HepG2 (cell line): ENCODE measurements around the gene GRIK1. TPM values are rescaled to one million over a fixed set of nuclear protein-coding genes. Genes with fewer than 3 reads are reported as not detected.

Experiments
- ATAC-seq: fragments of 200-7000 bp; cut with Tn5 transposase; 3 replicates; pipeline ENCODE4 v1.9.1; 2020; ENCODE audit warnings: mild to moderate bottlenecking, moderate library complexity
- BruUV-seq: library from RNA; stranded (reverse); fragments of 400-500 nt; replicated peaks from 2 replicates; lab custom pipeline; 2021; lab: Mats Ljungman, UMichigan
- CTCF ChIA-PET: fragments of 300-600 bp; formaldehyde crosslinking; extraction: SDS; loops from one replicate; lab custom pipeline; 2021; ENCODE audit warnings: low total read pairs, inconsistent platforms, low intra/inter-chr PET ratio; lab: Yijun Ruan, JAX
- POLR2A ChIA-PET: fragments of 350-600 bp; sonication (Branson Sonifier 250); formaldehyde crosslinking; loops from one replicate; lab custom pipeline; 2020; ENCODE audit warnings: antibody characterized with exemption, inconsistent platforms; lab: Yijun Ruan, JAX
- DNase-seq: peaks from one replicate; pipeline ENCODE4 v3.0.0-alpha.2; 2015; ENCODE audit warnings: low spot score
- FAIRE-seq: peaks from 3 replicates; lab custom pipeline; 2011; peaks lifted over from hg19 to GRCh38; lab: Jason Lieb, UNC
- H2AFZ ChIP-seq: one replicate; pipeline ENCODE4 v1.6.1; 2011; ENCODE audit warnings: low read length, inconsistent platforms
- H3K27ac ChIP-seq: fragments of 300-600 bp; 3 replicates; pipeline ENCODE4 v1.8.0; 2011; ENCODE audit warnings: mixed run types, mild to moderate bottlenecking, mixed read lengths, low read length, inconsistent platforms; ENCODE audit not compliant: insufficient read depth; ENCODE audit errors: extremely low read length
- H3K27me3 ChIP-seq, 2 experiments: fragments of 200-600 bp in 1 of 2; 2 replicates in 1 of 2; 3 replicates in 1 of 2; pipeline versions ENCODE4 v1.6.0 to v1.8.0; 2011; ENCODE audit warnings: low read length in 2 of 2, mild to moderate bottlenecking in 2 of 2, moderate library complexity in 2 of 2, inconsistent platforms in 1 of 2; ENCODE audit not compliant: insufficient read depth in 2 of 2, control insufficient read depth in 1 of 2
- H3K36me3 ChIP-seq, 2 experiments: fragments of 200-600 bp in 1 of 2; replicated peaks in 1 of 2; 2 replicates in 1 of 2; 3 replicates in 1 of 2; pipeline versions ENCODE4 v1.5.1 to v1.8.0; 2011; ENCODE audit warnings: low read length in 2 of 2, inconsistent platforms in 1 of 2; ENCODE audit not compliant: insufficient read depth in 2 of 2, control insufficient read depth in 1 of 2
- H3K4me1 ChIP-seq: 2 replicates; pipeline ENCODE4 v1.5.1; 2012; ENCODE audit warnings: low read length, inconsistent platforms; ENCODE audit not compliant: insufficient read depth
- H3K4me2 ChIP-seq: 2 replicates; pipeline ENCODE4 v1.6.0; 2011; ENCODE audit warnings: low read depth, low read length, inconsistent platforms
- H3K4me3 ChIP-seq, 3 experiments: fragments of 200-600 bp in 1 of 3; sonication (generic), shearing (Covaris generic) in 1 of 3; replicated peaks in 1 of 3; 2 replicates each; pipeline ENCODE4 v1.5.1; 2011 to 2016; ENCODE audit warnings: low read length in 3 of 3, inconsistent platforms in 2 of 3, low read depth in 2 of 3, mild to moderate bottlenecking in 2 of 3, control low read depth in 1 of 3, mixed read lengths in 1 of 3; ENCODE audit not compliant: insufficient read depth in 1 of 3
- H3K79me2 ChIP-seq: one replicate; pipeline ENCODE4 v1.6.1; 2011; ENCODE audit warnings: low read length, inconsistent platforms; ENCODE audit not compliant: insufficient read depth
- H3K9ac ChIP-seq: 2 replicates; pipeline ENCODE4 v1.6.0; 2011; ENCODE audit warnings: mild to moderate bottlenecking, low read depth, low read length, inconsistent platforms; ENCODE audit not compliant: insufficient read depth
- H3K9me3 ChIP-seq: 2 replicates; pipeline ENCODE4 v1.5.1; 2012; ENCODE audit warnings: mild to moderate bottlenecking, low read length
- H4K20me1 ChIP-seq: 2 replicates; pipeline ENCODE4 v1.6.0; 2011; ENCODE audit warnings: inconsistent platforms, mild to moderate bottlenecking, low read length, moderate library complexity; ENCODE audit not compliant: insufficient read depth
- CBFB ChIP-seq: sonication (generic); formaldehyde crosslinking; IDR thresholded peaks from 2 replicates; pipeline ENCODE4 v1.4.0; 2020; ENCODE audit warnings: missing genetic modification reagents
- CSRNP2 ChIP-seq: sonication (generic); formaldehyde crosslinking; conservative IDR thresholded peaks from 2 replicates; pipeline ENCODE4 v1.8.0; 2022; ENCODE audit warnings: low read depth, missing genetic modification reagents
- DMAP1 ChIP-seq: IDR thresholded peaks from 2 replicates; pipeline ENCODE4 v1.6.1; 2016
- HIVEP1 ChIP-seq: sonication (generic); formaldehyde crosslinking; IDR thresholded peaks from 2 replicates; pipeline ENCODE4 v1.4.0; 2020; ENCODE audit warnings: mild to moderate bottlenecking, missing genetic modification reagents
- HOXD1 ChIP-seq: sonication (generic); formaldehyde crosslinking; IDR thresholded peaks from 2 replicates; pipeline ENCODE4 v1.5.0; 2020; ENCODE audit warnings: missing genetic modification reagents
- MIXL1 ChIP-seq: IDR thresholded peaks from 2 replicates; pipeline ENCODE4 v1.6.1; 2016
- MZF1 ChIP-seq: sonication (generic); formaldehyde crosslinking; IDR thresholded peaks from 2 replicates; pipeline ENCODE4 v1.8.1; 2023; ENCODE audit warnings: mild to moderate bottlenecking, missing genetic modification reagents, borderline replicate concordance
- NFKBIZ ChIP-seq: IDR thresholded peaks from 2 replicates; pipeline ENCODE4 v1.6.1; 2018; ENCODE audit warnings: missing genetic modification reagents, missing compliant biosample characterization
- SMARCE1 ChIP-seq: fragments of 450-650 bp; IDR thresholded peaks from 2 replicates; pipeline ENCODE4 v1.6.1; 2017; ENCODE audit warnings: borderline replicate concordance
- SMC3 ChIP-seq: IDR thresholded peaks from 2 replicates; pipeline ENCODE4 v1.6.1; 2011; ENCODE audit warnings: low read length, improper control_type of control experiment
- ZNF124 ChIP-seq: sonication (generic); formaldehyde crosslinking; IDR thresholded peaks from 2 replicates; pipeline ENCODE4 v1.4.0; 2020; ENCODE audit warnings: missing genetic modification reagents
- ZNF205 ChIP-seq: IDR thresholded peaks from 2 replicates; pipeline ENCODE4 v1.6.1; 2018; ENCODE audit warnings: missing biosample characterization, missing genetic modification reagents
- ZNF547 ChIP-seq: sonication (generic); formaldehyde crosslinking; IDR thresholded peaks from 2 replicates; pipeline ENCODE4 v1.5.1; 2020; ENCODE audit warnings: mild to moderate bottlenecking, missing genetic modification reagents
- ZNF567 ChIP-seq: sonication (generic); formaldehyde crosslinking; IDR thresholded peaks from 2 replicates; pipeline ENCODE4 v1.8.1; 2023; ENCODE audit warnings: mild to moderate bottlenecking, missing genetic modification reagents, borderline replicate concordance
- ZNF747 ChIP-seq: sonication (generic); formaldehyde crosslinking; IDR thresholded peaks from 2 replicates; pipeline ENCODE4 v1.8.1; 2023; ENCODE audit warnings: missing genetic modification reagents, mild to moderate bottlenecking, borderline replicate concordance
- ZSCAN22 ChIP-seq: sonication (generic); formaldehyde crosslinking; IDR thresholded peaks from 2 replicates; pipeline ENCODE4 v1.4.0; 2020; ENCODE audit warnings: mild to moderate bottlenecking, missing genetic modification reagents
- ZZZ3 ChIP-seq: sonication (generic); formaldehyde crosslinking; IDR thresholded peaks from 2 replicates; pipeline ENCODE4 v1.4.0; 2020; ENCODE audit warnings: missing genetic modification reagents, mild to moderate bottlenecking, borderline replicate concordance
- WGBS: methylation state at CpG from one replicate; pipeline ENCODE4 v1.1.6; 2017; ENCODE audit warnings: low lambda C conversion rate; 5-methylcytosine and 5-hydroxymethylcytosine counted together
- in situ Hi-C: cut with HindIII; loops from 2 replicates; pipeline ENCODE4 v1.10.0; 2017; ENCODE audit warnings: low pct_unique_long_range_greater_than_20kb; ENCODE audit not compliant: extremely low pct_ligation_motif_present
- intact Hi-C: fragments of 100-400 bp; cut with micrococcal nuclease; formaldehyde crosslinking; loops from one replicate; pipeline ENCODE4 v1.10.0; 2022; ENCODE audit not compliant: unreplicated experiment
- polyA plus RNA-seq, 8 experiments: library from polyadenylated mRNA; depleted of rRNA in 3 of 8; stranded (reverse) in 7 of 8; unstranded in 1 of 8; fragments of >200 nt; fragmentation: Illumina TruSeq in 4 of 8; extraction: Trizol in 4 of 8; gene quantifications; 2 replicates each; pipeline versions ENCODE4 v1.2.1 to v1.2.3, GENCODE V29; 2011 to 2016; ENCODE audit warnings: low read depth in 4 of 8, missing spikeins in 1 of 8, mixed read lengths in 1 of 8; ENCODE audit not compliant: insufficient read depth in 1 of 8
- total RNA-seq, 5 experiments: library from RNA; depleted of rRNA; stranded (reverse); fragments of >200 nt; fragmentation: Illumina TruSeq; extraction: Trizol; gene quantifications; 2 replicates each; pipeline ENCODE4 v1.2.3, GENCODE V29; 2016; ENCODE audit warnings: low read depth in 1 of 5
- TF ChIP-seq, protein P1 (sequence below): IDR thresholded peaks from 2 replicates; pipeline ENCODE4 v1.6.1; 2012; ENCODE audit warnings: low read depth, low read length, improper control_type of control experiment
- TF ChIP-seq, protein P2 (sequence below): sonication (generic); formaldehyde crosslinking; IDR thresholded peaks from 2 replicates; pipeline ENCODE4 v1.4.0; 2020; ENCODE audit warnings: missing genetic modification reagents

The GRIK1 gene
- total and polyA plus RNA-seq, 2 of the 13 experiments (the other 11 are each of a cell fraction or from before 2014, with no cell fraction given) = not detected

- no peaks in the 10 kb centered on the region for H3K27me3 ChIP-seq
- no peak overlapping the region for H3K27ac ChIP-seq
- H3K9me3 ChIP-seq = no peaks in the 10 kb centered on the region
- no peak overlapping the region for H3K4me2 ChIP-seq
- BruUV-seq = no TSS peak
- H4K20me1 ChIP-seq = no peaks in the 10 kb centered on the region
- WGBS = 94% methylated on average over 1 of the region's 1 CpG
- H3K4me3 ChIP-seq = no peak overlapping the region
- no peak for ATAC-seq
- no peak overlapping the region for H3K9ac ChIP-seq
- no peak for TF ChIP-seq ZZZ3
- no peak for TF ChIP-seq ZSCAN22
- no peak for TF ChIP-seq MIXL1 (CRISPR knock-in tag)
- TF ChIP-seq SMARCE1 = no peak
- in situ Hi-C loops = no loop called here
- DNase-seq = no peak
- POLR2A ChIA-PET = no interaction called here
- no peaks in the 10 kb centered on the region for H3K36me3 ChIP-seq
- intact Hi-C loops = no loop called here
- H3K4me1 ChIP-seq = no peaks in the 10 kb centered on the region
- no peak overlapping the region for H2AFZ ChIP-seq
- CTCF ChIA-PET = no interaction called here
- no peaks in the 10 kb centered on the region for H3K79me2 ChIP-seq
- FAIRE-seq = no peak
These were observed 399.5 kb downstream of the GRIK1 start for GRCh38 chr21:29540289-29540688.

GRCh38 chr21:29538115-29538514 lies 401.7 kb downstream of the GRIK1 start:
- in situ Hi-C loops = no loop called here
- no peak for DNase-seq
- ATAC-seq = no peak
- intact Hi-C loops = no loop called here
- H3K9ac ChIP-seq = no peak overlapping the region
- H3K9me3 ChIP-seq = no peaks in the 10 kb centered on the region
- no peak overlapping the region for H3K4me2 ChIP-seq
- ChIA-PET CTCF (no interaction called here), POLR2A (no interaction called here)
- H3K36me3 ChIP-seq = no peaks in the 10 kb centered on the region
- H3K4me1 ChIP-seq = no peaks in the 10 kb centered on the region
- no peaks in the 10 kb centered on the region for H3K27me3 ChIP-seq
- H4K20me1 ChIP-seq = no peaks in the 10 kb centered on the region
- H3K79me2 ChIP-seq = no peaks in the 10 kb centered on the region
- BruUV-seq = no TSS peak
- H2AFZ ChIP-seq = no peak overlapping the region
- H3K4me3 ChIP-seq = no peak overlapping the region
- no peak overlapping the region for H3K27ac ChIP-seq
- FAIRE-seq = no peak
- TF ChIP-seq HIVEP1 = no peak
- no peak for TF ChIP-seq MZF1 (CRISPR knock-in tag)
- no peak for TF ChIP-seq ZNF547 (CRISPR knock-in tag)
- no peak for TF ChIP-seq ZNF747
- no peak for TF ChIP-seq HOXD1 (CRISPR knock-in tag)
- TF ChIP-seq CSRNP2 = no peak
- TF ChIP-seq, protein P1, sequence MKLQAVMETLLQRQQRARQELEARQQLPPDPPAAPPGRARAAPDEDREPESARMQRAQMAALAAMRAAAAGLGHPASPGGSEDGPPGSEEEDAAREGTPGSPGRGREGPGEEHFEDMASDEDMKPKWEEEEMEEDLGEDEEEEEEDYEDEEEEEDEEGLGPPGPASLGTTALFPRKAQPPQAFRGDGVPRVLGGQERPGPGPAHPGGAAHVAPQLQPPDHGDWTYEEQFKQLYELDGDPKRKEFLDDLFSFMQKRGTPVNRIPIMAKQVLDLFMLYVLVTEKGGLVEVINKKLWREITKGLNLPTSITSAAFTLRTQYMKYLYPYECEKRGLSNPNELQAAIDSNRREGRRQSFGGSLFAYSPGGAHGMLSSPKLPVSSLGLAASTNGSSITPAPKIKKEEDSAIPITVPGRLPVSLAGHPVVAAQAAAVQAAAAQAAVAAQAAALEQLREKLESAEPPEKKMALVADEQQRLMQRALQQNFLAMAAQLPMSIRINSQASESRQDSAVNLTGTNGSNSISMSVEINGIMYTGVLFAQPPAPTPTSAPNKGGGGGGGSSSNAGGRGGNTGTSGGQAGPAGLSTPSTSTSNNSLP = no peak
- TF ChIP-seq ZNF205 (CRISPR knock-in tag) = no peak
- no peak for TF ChIP-seq CBFB
- TF ChIP-seq, protein P2, sequence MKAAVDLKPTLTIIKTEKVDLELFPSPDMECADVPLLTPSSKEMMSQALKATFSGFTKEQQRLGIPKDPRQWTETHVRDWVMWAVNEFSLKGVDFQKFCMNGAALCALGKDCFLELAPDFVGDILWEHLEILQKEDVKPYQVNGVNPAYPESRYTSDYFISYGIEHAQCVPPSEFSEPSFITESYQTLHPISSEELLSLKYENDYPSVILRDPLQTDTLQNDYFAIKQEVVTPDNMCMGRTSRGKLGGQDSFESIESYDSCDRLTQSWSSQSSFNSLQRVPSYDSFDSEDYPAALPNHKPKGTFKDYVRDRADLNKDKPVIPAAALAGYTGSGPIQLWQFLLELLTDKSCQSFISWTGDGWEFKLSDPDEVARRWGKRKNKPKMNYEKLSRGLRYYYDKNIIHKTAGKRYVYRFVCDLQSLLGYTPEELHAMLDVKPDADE (CRISPR knock-in tag) = no peak
- no peak for TF ChIP-seq ZNF567 (CRISPR knock-in tag)
- TF ChIP-seq ZNF124 = no peak
- no peak for TF ChIP-seq NFKBIZ (CRISPR knock-in tag)
- no peak for TF ChIP-seq DMAP1
- no peak for TF ChIP-seq SMC3
